Smooth muscle cell (in vitro differentiated cells): Measurements from ENCODE around the gene DFFB. TPM values are rescaled to one million over a fixed set of nuclear protein-coding genes. Genes with fewer than 3 reads are reported as not detected.

ENCODE experiments used
- DNase-seq: peaks from one replicate; lab custom pipeline; 2025; ENCODE audit not compliant: unreplicated experiment; lab: John Stamatoyannopoulos, UW
- H2AFZ ChIP-seq: fragments of 200-600 bp; sonication (generic); 2 replicates; pipeline ENCODE4 v1.6.0; 2016; ENCODE audit warnings: antibody characterized with exemption, low read depth, mild to moderate bottlenecking
- H3F3A ChIP-seq: fragments of 200-600 bp; sonication (generic); 2 replicates; pipeline ENCODE4 v1.6.0; 2017; ENCODE audit warnings: antibody characterized with exemption, low read depth
- H3K27ac ChIP-seq: fragments of 200-600 bp; sonication (generic); 2 replicates; pipeline ENCODE4 v1.5.1; 2016; ENCODE audit warnings: low read depth, mild to moderate bottlenecking
- H3K27me3 ChIP-seq: fragments of 200-600 bp; sonication (generic); 2 replicates; pipeline ENCODE4 v1.6.1; 2016; ENCODE audit warnings: low read depth, mild to moderate bottlenecking
- H3K36me3 ChIP-seq: fragments of 200-600 bp; sonication (generic); 2 replicates; pipeline ENCODE4 v1.5.1; 2016; ENCODE audit warnings: low read depth
- H3K4me1 ChIP-seq: fragments of 200-600 bp; sonication (generic); 2 replicates; pipeline ENCODE4 v1.5.1; 2016; ENCODE audit warnings: low read depth
- H3K4me2 ChIP-seq: fragments of 200-600 bp; sonication (generic); 2 replicates; pipeline ENCODE4 v1.6.0; 2016; ENCODE audit warnings: mild to moderate bottlenecking
- H3K4me3 ChIP-seq: fragments of 200-600 bp; sonication (generic); 2 replicates; pipeline ENCODE4 v1.5.1; 2016; ENCODE audit warnings: mild to moderate bottlenecking
- H3K79me2 ChIP-seq: fragments of 200-600 bp; sonication (generic); 2 replicates; pipeline ENCODE4 v1.6.0; 2016; ENCODE audit warnings: low read depth, mild to moderate bottlenecking
- H3K9ac ChIP-seq: fragments of 200-600 bp; sonication (generic); 2 replicates; pipeline ENCODE4 v1.6.0; 2016; ENCODE audit warnings: low read depth
- H3K9me3 ChIP-seq: fragments of 200-600 bp; sonication (generic); replicated peaks from 2 replicates; pipeline ENCODE4 v1.5.1; 2016; ENCODE audit warnings: low read depth
- H4K20me1 ChIP-seq: fragments of 200-600 bp; sonication (generic); 2 replicates; pipeline ENCODE4 v1.6.0; 2016; ENCODE audit warnings: low read depth
- WGBS: methylation state at CpG from one replicate; pipeline ENCODE4 v1.1.7; 2016; ENCODE audit warnings: low lambda C conversion rate; 5-methylcytosine and 5-hydroxymethylcytosine counted together
- polyA plus RNA-seq: library from polyadenylated mRNA; unstranded; fragments of >200 nt; fragmentation: Nextera tagmentation; extraction: Ambion mirVana; gene quantifications from 2 replicates; pipeline ENCODE4 v1.2.1, GENCODE V29; 2016
- total RNA-seq: library from RNA; depleted of rRNA; stranded (reverse); fragments of >200 nt; gene quantifications from 2 replicates; pipeline ENCODE4 v1.2.3, GENCODE V29; 2014
- TF ChIP-seq, protein P1 (sequence below): fragments of 200-600 bp; sonication (generic); IDR thresholded peaks from 2 replicates; pipeline ENCODE4 v1.5.1; 2017; ENCODE audit warnings: borderline replicate concordance, mild to moderate bottlenecking, antibody characterized with exemption; ENCODE audit not compliant: insufficient read depth, poor library complexity, severe bottlenecking

Gene DFFB
- total and polyA plus RNA-seq, 2 experiments from 2014 or later = 3.3 to 4.5 TPM

- TF ChIP-seq, protein P1, sequence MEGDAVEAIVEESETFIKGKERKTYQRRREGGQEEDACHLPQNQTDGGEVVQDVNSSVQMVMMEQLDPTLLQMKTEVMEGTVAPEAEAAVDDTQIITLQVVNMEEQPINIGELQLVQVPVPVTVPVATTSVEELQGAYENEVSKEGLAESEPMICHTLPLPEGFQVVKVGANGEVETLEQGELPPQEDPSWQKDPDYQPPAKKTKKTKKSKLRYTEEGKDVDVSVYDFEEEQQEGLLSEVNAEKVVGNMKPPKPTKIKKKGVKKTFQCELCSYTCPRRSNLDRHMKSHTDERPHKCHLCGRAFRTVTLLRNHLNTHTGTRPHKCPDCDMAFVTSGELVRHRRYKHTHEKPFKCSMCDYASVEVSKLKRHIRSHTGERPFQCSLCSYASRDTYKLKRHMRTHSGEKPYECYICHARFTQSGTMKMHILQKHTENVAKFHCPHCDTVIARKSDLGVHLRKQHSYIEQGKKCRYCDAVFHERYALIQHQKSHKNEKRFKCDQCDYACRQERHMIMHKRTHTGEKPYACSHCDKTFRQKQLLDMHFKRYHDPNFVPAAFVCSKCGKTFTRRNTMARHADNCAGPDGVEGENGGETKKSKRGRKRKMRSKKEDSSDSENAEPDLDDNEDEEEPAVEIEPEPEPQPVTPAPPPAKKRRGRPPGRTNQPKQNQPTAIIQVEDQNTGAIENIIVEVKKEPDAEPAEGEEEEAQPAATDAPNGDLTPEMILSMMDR = no peak
- Histone ChIP-seq H3K4me2 (no peak overlapping the region), H3K4me3 (no peak overlapping the region), H3K9ac (no peak overlapping the region), H3K27ac (no peak overlapping the region), H2AFZ (no peak overlapping the region), H3K9me3 (no peaks in the 10 kb centered on the region), H3K27me3 (no peaks in the 10 kb centered on the region), H3K4me1 (no peaks in the 10 kb centered on the region), H4K20me1 (no peaks in the 10 kb centered on the region), H3F3A (no peaks in the 10 kb centered on the region), H3K36me3 (no peaks in the 10 kb centered on the region), H3K79me2 (no peaks in the 10 kb centered on the region)
- WGBS = 75% methylated on average over 10 of the region's 10 CpGs
- DNase-seq = no peak
Measured at GRCh38 chr1:3819771-3820200, 37.5 kb upstream of the DFFB start.

DNA sequence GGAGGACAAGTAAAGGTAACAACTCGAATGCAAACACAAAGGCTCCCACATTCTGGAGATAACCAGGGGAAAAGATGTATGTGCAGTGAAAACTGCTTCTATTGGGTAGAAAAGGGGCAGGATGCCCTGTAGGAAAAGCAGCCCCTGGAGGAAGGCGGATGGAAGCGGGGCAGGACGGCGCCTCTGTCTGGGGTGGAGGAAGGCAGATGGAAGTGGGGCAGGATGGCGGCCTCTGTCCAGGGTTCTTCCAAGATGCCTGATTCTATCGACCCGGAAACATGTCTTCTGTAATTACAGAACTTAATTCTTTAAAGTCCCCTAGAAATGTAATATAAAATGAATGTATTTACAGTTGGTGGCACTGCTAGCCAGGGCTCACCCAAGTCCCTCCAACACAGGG is 37.0 kb upstream of the DFFB start:
- H3K27ac ChIP-seq = no peak overlapping the region
- no peak for DNase-seq
- H3F3A ChIP-seq = no peaks in the 10 kb centered on the region
- WGBS = 89% methylated on average over 8 of the region's 8 CpGs
- H3K4me1 ChIP-seq = no peaks in the 10 kb centered on the region
- H3K36me3 ChIP-seq = no peaks in the 10 kb centered on the region
- no peaks in the 10 kb centered on the region for H4K20me1 ChIP-seq
- H3K4me3 ChIP-seq = no peak overlapping the region
- no peak overlapping the region for H2AFZ ChIP-seq
- H3K9me3 ChIP-seq = no peaks in the 10 kb centered on the region
- H3K79me2 ChIP-seq = no peaks in the 10 kb centered on the region
- no peak overlapping the region for H3K9ac ChIP-seq
- no peaks in the 10 kb centered on the region for H3K27me3 ChIP-seq
- TF ChIP-seq, protein P1 = no peak
- H3K4me2 ChIP-seq = no peak overlapping the region

DNA sequence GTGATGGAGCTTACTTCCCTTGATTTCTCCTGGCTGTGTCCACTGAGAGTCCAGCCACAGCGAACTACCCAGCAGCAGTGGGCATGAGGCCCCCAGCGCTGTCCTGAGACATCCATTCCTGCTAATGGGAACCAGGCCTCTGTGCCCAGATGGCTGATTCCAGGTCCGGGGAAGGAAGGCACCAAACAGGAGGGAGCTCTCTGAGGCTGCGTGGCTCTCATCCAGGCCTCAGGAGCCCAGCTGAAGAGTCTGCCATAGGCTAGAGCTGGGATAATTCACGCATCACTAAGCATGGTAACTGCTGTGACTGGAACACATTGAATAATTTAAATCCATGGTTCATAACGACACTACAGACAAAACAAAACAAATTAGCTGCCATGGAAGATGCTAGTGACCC is 36.3 kb upstream of the DFFB start:
- Histone ChIP-seq H3K79me2 (no peaks in the 10 kb centered on the region), H3K36me3 (no peaks in the 10 kb centered on the region), H3K9me3 (no peaks in the 10 kb centered on the region), H3K9ac (no peak overlapping the region), H3K27ac (no peak overlapping the region), H3K4me2 (no peak overlapping the region), H3F3A (no peaks in the 10 kb centered on the region), H2AFZ (no peak overlapping the region), H4K20me1 (no peaks in the 10 kb centered on the region), H3K4me1 (no peaks in the 10 kb centered on the region), H3K27me3 (no peaks in the 10 kb centered on the region), H3K4me3 (no peak overlapping the region)
- 94% methylated on average over 6 of the region's 6 CpGs for WGBS
- TF ChIP-seq, protein P1 = no peak
- no peak for DNase-seq

- Histone ChIP-seq H3K4me3 (no peak overlapping the region), H3F3A (no peaks in the 10 kb centered on the region), H2AFZ (no peak overlapping the region), H3K27ac (no peak overlapping the region), H4K20me1 (no peaks in the 10 kb centered on the region), H3K27me3 (no peaks in the 10 kb centered on the region), H3K79me2 (no peaks in the 10 kb centered on the region), H3K4me1 (no peaks in the 10 kb centered on the region), H3K36me3 (no peaks in the 10 kb centered on the region), H3K4me2 (no peak overlapping the region), H3K9me3 (no peaks in the 10 kb centered on the region), H3K9ac (no peak overlapping the region)
- 88% methylated on average over 13 of the region's 13 CpGs for WGBS
- TF ChIP-seq, protein P1 = no peak
- DNase-seq = no peak
Measured at GRCh38 chr1:3821447-3821846, 35.8 kb upstream of the DFFB start.
